Measurements from ENCODE around the gene RASD2. TPM values are rescaled to one million over a fixed set of nuclear protein-coding genes. Genes with fewer than 3 reads are reported as not detected.

The RASD2 gene
- total RNA-seq, 1 experiment from 2014 or later, result not detected

DNA sequence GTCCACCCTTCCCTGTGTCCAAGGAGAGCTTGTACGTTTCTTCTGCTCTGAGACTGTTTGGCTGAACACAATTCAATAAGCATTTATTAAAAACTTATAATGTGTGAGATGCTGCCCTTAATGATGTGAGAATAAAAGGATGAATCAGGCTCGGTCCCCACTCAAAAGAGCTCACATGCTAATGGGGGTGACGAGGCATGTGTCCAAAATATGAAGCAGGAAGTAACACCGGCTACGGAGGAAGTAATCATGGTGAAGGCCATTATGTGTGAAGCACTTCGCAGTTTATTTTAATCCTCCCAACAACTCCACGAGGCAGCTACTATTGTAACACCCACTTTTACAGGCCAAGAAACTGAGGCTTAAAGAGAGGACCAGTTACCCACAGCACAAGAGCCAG is 3.4 kb upstream of the RASD2 start:
- no peak overlapping the region for H3K27ac Mint-ChIP-seq (ENCODE audit: low read depth, unreplicated experiment)
- intact Hi-C loops (cut with micrococcal nuclease), result no loop called here
- no peaks in the 10 kb centered on the region for H3K36me3 Mint-ChIP-seq (ENCODE audit: insufficient read depth, unreplicated experiment)
- DNase-seq (ENCODE audit: unreplicated experiment), result no peak
- H3K9me3 Mint-ChIP-seq (ENCODE audit: unreplicated experiment), result no peaks in the 10 kb centered on the region
- peaks cover 2% of the 10 kb centered on the region for H3K27me3 Mint-ChIP-seq (ENCODE audit: insufficient read depth, unreplicated experiment)
- H3K4me3 Mint-ChIP-seq (ENCODE audit: unreplicated experiment), result no peak overlapping the region
- no TSS peak for BruUV-seq (replicated peaks)
- CTCF ChIA-PET, result interaction anchor here (0.6 to 1.1 kb wide), 5 partner anchors 10 to 752 kb away, joined by 3 to 6 read pairs (median 3); no protein-coding TSS in a partner anchor
- H3K4me1 Mint-ChIP-seq (ENCODE audit: insufficient read depth, unreplicated experiment), result peaks cover 12% of the 10 kb centered on the region
- TF ChIP-seq, protein P1, sequence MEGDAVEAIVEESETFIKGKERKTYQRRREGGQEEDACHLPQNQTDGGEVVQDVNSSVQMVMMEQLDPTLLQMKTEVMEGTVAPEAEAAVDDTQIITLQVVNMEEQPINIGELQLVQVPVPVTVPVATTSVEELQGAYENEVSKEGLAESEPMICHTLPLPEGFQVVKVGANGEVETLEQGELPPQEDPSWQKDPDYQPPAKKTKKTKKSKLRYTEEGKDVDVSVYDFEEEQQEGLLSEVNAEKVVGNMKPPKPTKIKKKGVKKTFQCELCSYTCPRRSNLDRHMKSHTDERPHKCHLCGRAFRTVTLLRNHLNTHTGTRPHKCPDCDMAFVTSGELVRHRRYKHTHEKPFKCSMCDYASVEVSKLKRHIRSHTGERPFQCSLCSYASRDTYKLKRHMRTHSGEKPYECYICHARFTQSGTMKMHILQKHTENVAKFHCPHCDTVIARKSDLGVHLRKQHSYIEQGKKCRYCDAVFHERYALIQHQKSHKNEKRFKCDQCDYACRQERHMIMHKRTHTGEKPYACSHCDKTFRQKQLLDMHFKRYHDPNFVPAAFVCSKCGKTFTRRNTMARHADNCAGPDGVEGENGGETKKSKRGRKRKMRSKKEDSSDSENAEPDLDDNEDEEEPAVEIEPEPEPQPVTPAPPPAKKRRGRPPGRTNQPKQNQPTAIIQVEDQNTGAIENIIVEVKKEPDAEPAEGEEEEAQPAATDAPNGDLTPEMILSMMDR (IDR thresholded peaks at IDR 0.05; ENCODE audit: unreplicated experiment), result no peak
- POLR2A ChIA-PET, result interaction anchor here (0.7 kb wide), 1 partner anchor 83 kb away, joined by 3 read pairs; no protein-coding TSS in a partner anchor

DNA sequence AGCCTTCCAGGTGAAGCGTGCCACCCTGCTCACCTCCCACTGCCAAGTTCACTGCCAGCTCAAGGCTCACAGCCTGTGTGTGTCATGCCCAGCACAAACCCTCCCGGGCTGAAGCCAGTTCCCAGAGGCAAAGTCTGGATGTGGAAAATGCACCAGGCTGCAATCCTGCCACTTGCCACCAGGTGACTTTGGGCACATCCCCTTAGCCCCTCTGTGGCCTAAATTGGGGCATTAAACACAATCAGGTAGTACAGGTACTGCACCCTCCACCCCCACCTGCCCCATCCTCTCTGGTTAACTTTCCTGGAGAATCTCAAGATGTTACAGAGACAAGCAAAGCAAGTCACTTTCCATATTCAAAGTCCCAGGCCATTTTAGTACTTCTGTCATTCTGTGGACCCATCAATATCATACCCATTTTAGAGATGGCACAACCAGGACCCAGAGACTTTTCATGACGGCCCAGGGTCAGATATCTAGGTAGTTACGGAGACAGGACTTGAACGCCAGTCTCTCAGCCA is 1.8 kb upstream of the RASD2 start:
- TF ChIP-seq, protein P1 (IDR thresholded peaks at IDR 0.05; ENCODE audit: unreplicated experiment), result peak; percentile 55
- Mint-ChIP-seq H3K36me3 (ENCODE audit: insufficient read depth, unreplicated experiment) (no peaks in the 10 kb centered on the region), H3K4me3 (ENCODE audit: unreplicated experiment) (no peak overlapping the region), H3K27me3 (ENCODE audit: insufficient read depth, unreplicated experiment) (peaks cover 18% of the 10 kb centered on the region), H3K9me3 (ENCODE audit: unreplicated experiment) (no peaks in the 10 kb centered on the region), H3K4me1 (ENCODE audit: insufficient read depth, unreplicated experiment) (peaks cover 12% of the 10 kb centered on the region), H3K27ac (ENCODE audit: low read depth, unreplicated experiment) (no peak overlapping the region)
- no TSS peak for BruUV-seq (replicated peaks)
- peak; percentile 51 for DNase-seq (ENCODE audit: unreplicated experiment)
- ChIA-PET POLR2A (no interaction called here), CTCF (interaction anchor here (0.6 to 1.7 kb wide), 4 partner anchors 9 to 88 kb away, joined by 3 read pairs; no protein-coding TSS in a partner anchor)
- intact Hi-C loops (cut with micrococcal nuclease), result no loop called here

DNA sequence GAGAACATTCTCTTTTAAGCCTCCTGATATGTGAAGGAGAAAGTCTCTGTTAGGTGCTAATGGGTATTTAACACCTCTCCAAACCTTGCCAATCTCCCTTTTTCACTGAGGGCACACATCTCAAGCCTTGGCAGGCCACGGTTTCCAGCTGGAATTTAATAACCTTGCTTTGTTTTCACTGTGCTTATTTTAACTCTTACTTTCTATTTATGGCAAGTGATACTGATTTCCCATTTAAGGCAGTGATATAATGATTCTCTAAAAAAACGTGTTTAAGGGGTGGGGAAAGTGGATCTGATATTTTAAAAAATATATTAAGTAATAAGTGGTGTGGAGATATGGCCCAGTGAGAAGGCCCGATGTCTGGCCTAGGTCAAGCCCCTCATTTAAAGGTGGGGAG is 1.1 kb upstream of the RASD2 start:
- peaks cover 12% of the 10 kb centered on the region for H3K4me1 Mint-ChIP-seq (ENCODE audit: insufficient read depth, unreplicated experiment)
- no peaks in the 10 kb centered on the region for H3K9me3 Mint-ChIP-seq (ENCODE audit: unreplicated experiment)
- intact Hi-C loops (cut with micrococcal nuclease), result no loop called here
- no peak overlapping the region for H3K27ac Mint-ChIP-seq (ENCODE audit: low read depth, unreplicated experiment)
- no peak for DNase-seq (ENCODE audit: unreplicated experiment)
- no TSS peak for BruUV-seq (replicated peaks)
- H3K4me3 Mint-ChIP-seq (ENCODE audit: unreplicated experiment), result peak overlapping the region; percentile 53
- H3K27me3 Mint-ChIP-seq (ENCODE audit: insufficient read depth, unreplicated experiment), result peaks cover 23% of the 10 kb centered on the region
- no peaks in the 10 kb centered on the region for H3K36me3 Mint-ChIP-seq (ENCODE audit: insufficient read depth, unreplicated experiment)
- TF ChIP-seq, protein P1 (IDR thresholded peaks at IDR 0.05; ENCODE audit: unreplicated experiment), result no peak
- ChIA-PET CTCF (no interaction called here), POLR2A (no interaction called here)

DNA sequence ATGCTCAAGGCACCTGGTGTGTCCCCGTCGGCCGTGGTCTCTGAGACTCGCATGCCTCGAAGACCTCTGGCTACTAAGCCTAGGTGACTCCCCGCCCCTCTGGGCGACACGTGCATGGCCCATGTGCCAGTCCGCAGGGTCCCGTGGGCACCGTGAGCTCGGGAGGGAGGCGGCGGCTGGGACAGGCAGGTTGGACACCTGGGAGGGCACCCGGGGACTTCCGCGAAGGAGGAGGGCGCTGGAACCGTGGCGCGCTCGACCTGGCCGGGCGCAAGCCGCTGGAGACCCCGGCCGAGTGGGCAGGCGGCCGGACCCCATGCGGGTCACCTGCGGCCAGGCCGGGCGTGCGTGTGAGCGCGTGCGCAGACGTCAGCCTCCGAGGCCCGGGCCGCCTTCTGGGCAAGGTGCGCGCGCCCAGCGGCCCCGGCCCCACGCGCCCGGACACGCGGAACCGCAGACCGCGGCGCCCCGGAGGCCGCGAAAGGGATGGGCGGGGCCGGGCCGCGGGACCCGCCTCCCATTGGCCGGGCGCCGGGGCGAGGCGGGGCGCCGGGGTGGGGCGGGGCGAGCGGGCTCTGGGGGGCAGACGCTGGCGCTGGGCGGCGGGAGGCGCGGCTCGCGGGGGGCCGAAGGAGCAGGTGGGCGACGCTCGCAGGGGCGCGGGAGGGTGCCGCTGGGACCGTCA is 579 bp upstream of the RASD2 start:
- ChIA-PET CTCF (interaction anchor here (1.2 kb wide), 1 partner anchor 11 kb away, joined by 4 read pairs; no protein-coding TSS in a partner anchor), POLR2A (no interaction called here)
- Mint-ChIP-seq H3K9me3 (ENCODE audit: unreplicated experiment) (no peaks in the 10 kb centered on the region), H3K27me3 (ENCODE audit: insufficient read depth, unreplicated experiment) (peaks cover 23% of the 10 kb centered on the region), H3K4me3 (ENCODE audit: unreplicated experiment) (peak overlapping the region; percentile 53), H3K4me1 (ENCODE audit: insufficient read depth, unreplicated experiment) (peaks cover 11% of the 10 kb centered on the region), H3K36me3 (ENCODE audit: insufficient read depth, unreplicated experiment) (no peaks in the 10 kb centered on the region), H3K27ac (ENCODE audit: low read depth, unreplicated experiment) (no peak overlapping the region)
- peak; percentile 26 for DNase-seq (ENCODE audit: unreplicated experiment)
- no TSS peak for BruUV-seq (replicated peaks)
- TF ChIP-seq, protein P1 (IDR thresholded peaks at IDR 0.05; ENCODE audit: unreplicated experiment), result no peak
- intact Hi-C loops (cut with micrococcal nuclease), result no loop called here
